Astrocyte (in vitro differentiated cells and primary cell): ENCODE measurements around the gene ACAN.

Source experiments
- EZH2 ChIP-seq: IDR thresholded peaks from 2 replicates; pipeline ENCODE4 v1.6.1; 2012; ENCODE audit warnings: mild to moderate bottlenecking, low read length, inconsistent platforms; ENCODE audit not compliant: insufficient read depth
- TF ChIP-seq, protein P1 (sequence below): IDR thresholded peaks from 2 replicates; pipeline ENCODE4 v1.5.1; 2011; ENCODE audit warnings: low read depth, mild to moderate bottlenecking, inconsistent platforms, low read length, moderate library complexity; ENCODE audit not compliant: insufficient read depth

DNA sequence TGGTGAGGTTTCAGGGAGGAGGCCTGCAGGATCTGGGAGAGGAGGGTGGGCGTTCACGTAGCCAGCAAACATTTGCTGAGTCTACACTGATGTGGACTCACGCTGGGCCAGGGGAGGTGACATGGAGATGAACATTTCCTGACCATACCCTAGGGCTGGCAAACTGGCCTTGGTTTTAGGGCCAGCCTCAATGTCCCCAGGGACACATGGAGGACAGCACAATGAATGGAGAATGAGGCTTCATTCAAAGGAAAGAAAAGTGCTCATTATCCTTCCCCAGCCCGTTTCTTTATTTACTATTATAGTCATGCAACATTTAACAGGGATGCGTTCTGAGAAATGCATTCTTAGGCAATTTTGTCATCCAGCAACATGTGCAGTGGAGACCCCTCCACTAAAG is 26.8 kb downstream of the ACAN start:
- TF ChIP-seq, protein P1, sequence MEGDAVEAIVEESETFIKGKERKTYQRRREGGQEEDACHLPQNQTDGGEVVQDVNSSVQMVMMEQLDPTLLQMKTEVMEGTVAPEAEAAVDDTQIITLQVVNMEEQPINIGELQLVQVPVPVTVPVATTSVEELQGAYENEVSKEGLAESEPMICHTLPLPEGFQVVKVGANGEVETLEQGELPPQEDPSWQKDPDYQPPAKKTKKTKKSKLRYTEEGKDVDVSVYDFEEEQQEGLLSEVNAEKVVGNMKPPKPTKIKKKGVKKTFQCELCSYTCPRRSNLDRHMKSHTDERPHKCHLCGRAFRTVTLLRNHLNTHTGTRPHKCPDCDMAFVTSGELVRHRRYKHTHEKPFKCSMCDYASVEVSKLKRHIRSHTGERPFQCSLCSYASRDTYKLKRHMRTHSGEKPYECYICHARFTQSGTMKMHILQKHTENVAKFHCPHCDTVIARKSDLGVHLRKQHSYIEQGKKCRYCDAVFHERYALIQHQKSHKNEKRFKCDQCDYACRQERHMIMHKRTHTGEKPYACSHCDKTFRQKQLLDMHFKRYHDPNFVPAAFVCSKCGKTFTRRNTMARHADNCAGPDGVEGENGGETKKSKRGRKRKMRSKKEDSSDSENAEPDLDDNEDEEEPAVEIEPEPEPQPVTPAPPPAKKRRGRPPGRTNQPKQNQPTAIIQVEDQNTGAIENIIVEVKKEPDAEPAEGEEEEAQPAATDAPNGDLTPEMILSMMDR, result no peak
- TF ChIP-seq EZH2, result no peak
